ENCODE measurements around the gene PRPF38A.

PRPF38A gene

DNA sequence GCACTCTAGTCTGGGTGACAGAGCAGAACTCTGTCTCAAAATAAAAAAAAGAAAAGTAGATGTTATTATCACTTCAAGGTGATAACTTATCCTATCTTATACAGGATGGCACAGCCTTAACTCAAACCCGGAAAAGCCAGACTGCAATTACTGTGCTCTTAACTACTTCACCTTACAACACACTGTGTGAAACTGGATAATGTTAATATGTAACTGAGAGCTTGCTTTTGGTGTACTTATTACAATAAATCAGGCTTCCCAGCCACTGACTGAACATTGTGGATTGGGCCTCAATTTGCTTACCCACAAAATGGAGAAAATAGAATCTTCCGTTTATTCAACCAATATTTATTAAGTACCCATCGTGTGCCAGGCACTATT is 1.6 kb upstream of the PRPF38A start:
- peak in 1 of 2 experiments; percentile 4 for DNase-seq

DNA sequence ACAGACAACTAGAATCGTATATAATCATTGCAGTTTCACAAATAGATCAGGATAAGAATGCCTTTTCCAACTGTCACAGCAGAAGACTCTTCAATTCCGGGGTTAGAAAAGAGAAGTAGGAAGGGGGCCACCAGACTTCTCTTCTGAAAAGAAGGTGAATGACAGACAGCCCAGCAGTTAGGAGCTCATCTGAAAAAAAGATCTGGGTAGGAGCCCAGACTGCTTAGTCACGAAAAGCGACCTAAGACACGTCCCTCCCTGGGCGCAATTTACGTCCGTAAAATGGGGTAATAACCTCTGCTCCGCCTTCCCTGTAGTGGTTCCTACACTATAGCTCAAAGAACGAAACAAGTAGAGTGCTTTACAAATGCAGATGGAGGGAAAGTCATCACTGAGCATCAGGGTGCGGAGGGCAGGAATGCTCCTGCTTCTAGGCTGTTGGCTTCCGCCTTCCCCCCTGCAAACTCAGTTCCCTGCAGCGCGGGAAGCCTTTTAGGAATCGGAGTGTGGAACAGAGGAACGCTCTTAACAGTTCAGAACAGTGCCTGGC is 761 bp upstream of the PRPF38A start:
- DNase-seq = peak in 1 of 2 experiments; percentile 72

DNA sequence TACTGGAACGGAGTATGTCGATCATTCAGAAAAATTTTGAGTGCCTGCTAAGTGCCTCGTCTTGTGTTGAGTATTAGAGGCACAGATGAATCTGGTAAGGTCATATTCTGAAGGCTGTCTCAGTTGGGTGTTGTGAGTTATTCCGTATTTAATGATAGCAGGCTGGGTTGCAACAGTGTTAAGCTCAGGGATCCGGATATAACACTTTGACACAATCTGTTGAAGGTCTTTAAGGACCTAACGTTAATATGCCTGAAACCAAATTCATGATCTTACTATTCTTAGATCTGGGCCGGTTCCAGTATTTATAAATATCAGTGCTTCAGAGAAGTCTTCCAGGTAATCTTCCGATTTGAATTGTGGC is 555 bp downstream of the PRPF38A start:
- no peak for DNase-seq

DNA sequence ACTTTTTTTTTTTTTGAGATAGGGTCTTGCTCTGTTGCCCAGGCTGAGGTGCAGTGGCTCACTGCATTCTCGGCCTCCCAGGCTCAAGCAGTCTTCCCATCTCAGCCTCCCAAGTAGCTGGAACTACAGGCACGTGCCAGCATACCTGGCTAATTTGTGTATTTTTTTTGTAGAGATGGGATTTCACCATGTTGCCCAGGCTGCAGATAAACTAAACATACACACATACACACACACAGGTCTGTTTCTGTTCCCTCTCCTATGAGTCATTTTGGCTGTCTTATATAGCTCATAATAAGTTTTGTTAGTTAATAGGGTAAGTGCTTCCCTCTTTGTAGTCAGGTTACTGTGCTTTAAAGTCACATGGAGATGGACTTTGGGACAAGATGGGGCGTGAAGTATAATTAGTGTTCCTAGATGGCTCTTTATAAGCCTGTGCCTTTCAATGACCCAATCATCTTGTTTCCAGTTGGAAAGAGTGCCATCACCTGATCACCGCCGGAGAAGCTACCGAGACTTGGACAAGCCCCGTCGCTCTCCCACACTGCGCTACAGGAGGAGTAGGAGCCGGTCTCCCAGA is 9.1 kb downstream of the PRPF38A start:
- peak; percentile 35 to 52 for DNase-seq

DNA sequence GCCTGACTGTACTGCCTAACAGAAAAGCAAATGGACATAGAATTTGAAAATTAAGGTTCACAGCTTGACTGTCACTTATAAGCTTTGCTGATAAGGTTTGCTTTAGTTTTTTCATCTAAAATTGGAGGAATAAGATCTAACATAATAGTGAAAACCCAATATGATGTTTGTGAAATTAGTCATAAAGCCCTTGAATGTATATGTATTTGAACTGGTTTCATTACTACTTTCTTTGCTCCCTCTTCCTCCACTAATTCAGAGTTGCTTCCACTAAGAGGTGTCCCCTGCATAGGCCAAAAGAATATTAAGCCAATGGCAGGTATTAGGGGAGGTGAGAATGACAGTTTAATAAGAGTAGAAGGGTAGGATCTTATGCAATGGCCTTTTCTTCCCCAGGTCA is 10.5 kb downstream of the PRPF38A start:
- no peak for DNase-seq

DNA sequence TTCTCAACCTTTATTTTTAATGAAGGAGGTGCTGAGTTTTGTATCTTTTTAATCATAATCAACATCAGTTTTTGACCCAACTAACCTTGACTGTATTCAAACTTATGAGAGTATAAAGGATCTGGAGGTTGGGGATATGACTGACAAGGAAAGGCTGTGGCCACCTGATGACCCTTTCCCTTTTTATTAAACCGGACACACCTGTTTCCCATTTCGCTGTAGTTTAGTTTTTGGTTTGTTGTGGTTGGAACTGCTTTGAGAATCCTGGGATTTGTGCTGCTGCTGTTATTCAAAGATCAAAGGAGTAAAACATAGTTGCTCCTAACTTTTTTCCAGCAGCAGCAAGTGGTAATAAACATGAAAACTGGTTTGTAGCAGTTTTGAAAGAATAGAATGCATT is 12.4 kb downstream of the PRPF38A start:
- no peak for DNase-seq

DNA sequence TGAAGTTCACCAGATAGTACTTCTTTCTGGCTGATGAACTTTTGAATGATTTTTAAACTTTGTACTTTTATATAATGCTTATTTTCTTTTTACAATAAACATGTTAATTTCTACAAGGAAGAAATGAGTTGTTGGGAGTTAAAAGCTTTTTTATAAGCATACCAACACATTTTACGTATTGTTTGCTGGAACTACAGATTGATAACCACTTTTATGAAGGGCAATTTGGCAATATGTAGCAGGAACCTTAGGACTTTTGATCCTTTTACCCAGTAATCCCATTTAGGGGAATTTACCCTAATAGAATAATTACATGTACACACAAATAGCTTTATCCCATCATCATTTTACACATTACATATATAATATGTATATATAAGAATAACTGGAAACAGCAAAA is 16.3 kb downstream of the PRPF38A start:
- DNase-seq = no peak

DNA sequence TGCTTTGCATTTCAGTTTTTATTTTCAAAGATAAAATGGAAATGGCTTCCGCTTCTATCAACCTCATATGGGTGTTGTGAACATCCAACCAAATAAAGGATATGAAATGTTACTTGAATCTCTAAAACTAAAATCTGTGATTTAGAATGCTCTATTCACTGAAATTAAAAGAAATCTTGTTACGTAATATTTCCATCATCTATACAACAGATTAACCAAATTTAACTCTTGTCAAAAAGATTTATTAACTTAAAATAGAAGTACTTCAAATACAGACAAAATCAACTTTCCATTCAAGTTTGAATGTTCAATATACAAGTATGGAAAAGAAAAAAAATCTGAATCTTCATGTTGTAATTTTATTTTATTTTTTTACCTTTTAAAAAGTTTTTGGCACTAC is 18.7 kb downstream of the PRPF38A start:
- DNase-seq = peak in 1 of 2 experiments; percentile 16

DNA sequence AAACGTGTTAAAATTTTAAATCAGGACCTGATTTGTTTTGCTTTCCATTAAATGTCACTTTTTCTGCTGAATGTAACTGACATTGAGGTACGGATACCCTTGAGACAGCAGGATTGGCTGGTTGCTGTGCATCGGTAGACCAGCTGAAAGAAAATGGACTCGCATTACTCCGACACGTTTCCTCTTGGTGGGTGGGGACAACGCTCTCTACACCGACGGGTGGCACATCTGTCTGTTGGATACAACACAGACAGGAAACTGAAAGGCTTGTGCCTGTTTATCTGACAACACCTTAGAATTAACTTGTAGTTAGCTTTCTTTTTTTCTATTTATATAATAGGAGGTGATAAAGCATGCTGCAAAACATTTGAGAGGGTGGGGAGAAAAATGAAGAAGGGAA is 19.4 kb downstream of the PRPF38A start:
- DNase-seq = no peak

DNA sequence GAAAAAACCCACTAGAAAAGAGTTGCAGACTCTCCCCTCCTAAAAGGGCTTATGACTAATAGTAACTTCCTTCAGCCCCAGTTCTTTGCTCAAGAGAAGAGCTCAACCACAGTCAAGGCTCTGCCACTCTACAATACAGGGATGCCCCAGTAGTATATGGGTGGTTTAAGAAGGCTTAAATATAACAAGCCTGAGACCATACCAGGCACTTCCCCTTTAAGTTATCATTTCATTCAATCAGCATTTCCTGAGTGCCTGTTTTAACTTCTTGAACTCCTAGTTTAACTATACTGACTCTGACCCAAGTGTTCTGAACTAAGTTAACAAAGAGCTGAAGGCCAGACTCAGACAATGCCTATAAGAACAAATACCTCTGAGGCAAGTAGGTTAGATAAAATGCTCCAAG is 19.8 kb downstream of the PRPF38A start:
- DNase-seq = no peak

DNA sequence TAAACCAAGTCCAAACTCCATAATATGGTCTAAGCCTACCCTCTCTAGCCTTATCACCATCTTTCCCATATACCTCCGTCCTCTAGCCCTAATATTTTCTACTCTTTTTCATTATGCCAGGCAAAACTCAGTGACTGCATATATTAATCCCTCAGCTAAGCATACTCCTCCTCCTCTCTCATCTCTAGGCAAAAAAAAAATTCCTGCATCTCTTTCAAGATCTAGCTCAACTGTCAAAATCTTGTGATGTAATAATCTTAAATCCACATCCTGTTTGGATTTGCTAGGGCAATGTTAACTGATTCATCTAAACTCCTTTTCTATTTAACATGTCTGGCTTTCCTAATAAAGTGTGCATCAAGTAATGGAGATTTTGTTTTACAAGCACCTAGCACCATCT is 20.4 kb downstream of the PRPF38A start:
- no peak for DNase-seq

DNA sequence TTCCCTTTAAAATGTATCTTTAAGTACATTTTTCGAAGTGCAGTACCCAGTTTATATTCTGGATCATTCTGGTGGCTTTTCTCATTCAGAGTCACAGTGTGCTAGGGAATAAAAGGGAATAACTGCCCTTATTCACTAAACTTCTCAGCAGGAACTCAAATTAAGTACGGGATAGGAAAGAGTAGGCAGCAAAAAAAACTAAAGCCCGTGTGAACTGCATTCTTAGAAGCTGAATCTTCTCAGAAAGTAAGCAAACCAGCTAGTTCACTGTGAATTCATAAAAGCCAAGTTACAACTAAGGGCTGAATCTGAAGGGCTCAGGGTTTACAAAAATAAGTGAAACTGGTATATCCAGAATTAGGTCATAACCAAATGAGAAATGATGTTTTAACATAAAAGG is 22.0 kb downstream of the PRPF38A start:
- DNase-seq = no peak

DNA sequence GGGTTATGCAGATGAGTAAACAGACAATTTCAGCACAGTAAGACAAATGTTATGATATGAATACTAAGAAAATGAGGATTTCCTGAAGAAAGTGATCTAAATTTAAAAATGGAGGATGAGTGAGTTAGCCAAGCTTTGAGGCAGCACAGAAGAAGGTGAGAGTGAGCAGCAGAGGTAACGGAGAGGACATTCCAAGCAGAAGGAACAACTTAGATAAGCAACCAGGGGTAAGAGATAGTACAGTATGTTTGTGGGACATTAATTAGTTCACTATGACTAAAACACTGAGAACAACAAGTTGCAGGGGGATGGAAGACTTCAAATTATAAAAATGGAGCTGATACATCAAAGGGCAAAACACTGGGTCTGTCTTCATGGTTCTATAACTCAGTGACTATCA is 22.8 kb downstream of the PRPF38A start:
- no peak for DNase-seq

DNA sequence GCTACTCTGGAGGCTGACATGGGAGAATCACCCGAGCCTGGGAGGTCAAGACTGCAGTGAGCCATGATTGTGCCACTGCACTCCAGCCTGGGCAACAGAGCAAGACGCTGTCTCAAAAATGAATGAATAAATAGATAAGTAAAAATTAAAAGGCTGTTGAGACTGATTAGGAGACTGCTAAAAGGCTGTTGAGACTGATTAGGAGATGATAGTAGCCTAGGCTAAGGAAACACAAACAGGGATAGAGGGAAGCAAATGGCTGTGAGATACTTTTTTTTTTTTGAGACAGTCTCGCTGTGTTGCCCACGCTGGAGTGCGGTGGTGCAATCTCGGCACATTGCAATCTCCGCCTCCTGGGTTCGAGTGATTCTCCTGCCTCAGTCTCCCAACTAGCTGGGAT is 28.4 kb downstream of the PRPF38A start:
- DNase-seq = no peak

DNA sequence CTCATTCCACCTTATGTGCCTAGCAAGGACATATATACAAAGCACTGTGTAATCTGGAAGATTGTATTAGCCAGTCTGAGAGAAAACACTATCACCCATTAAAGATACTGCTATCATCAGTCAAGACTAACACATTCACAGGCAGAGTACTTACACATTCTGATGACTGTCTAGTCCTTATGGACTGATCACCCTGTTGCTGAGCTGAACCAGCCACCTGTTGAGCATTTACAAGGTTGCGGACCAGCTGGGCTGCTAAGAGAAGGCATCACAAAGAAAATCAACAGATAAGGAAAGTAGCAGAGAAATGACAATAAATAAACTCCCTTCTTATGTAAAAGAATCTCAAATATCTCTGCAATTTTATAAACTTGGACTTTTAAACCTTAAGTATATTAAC is 30.8 kb downstream of the PRPF38A start:
- DNase-seq = no peak

DNA sequence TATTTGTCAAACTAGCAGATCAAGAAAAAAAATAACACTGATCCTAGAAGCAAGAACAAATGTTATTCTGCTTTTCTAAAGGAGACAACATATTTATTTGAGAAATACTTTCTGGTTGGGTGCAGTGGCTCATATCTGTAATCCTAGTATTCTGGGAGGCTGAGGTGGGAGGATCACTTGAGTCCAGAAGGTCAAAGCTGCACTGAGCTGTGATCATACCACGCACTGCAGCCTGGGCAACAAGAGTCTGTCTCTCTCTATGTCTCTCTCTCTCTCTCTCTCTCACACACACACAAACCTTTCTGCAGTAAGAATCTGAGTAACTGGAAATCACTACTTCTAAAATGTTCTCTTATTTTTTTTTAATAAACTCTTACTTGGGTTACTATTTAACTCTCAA is 31.2 kb downstream of the PRPF38A start:
- DNase-seq = no peak

DNA sequence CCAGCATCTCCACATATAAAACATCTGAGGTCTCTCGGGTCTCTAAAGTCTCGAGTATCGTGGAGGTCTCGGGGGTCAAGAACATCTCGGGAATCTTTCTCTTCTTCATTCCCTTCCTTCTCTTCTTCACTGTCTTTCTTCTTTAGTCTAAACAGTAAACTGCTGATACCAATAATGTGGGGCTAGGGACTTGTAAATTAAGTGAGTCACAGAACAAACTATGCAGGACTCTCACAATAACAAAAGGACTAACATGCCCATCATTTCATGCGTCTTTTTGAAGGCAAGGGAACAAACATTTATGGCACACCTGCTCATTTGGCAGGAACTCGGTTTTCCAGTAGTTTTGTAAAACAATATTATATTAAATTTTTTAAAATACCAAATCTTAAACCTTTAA is 32.4 kb downstream of the PRPF38A start:
- no peak for DNase-seq

DNA sequence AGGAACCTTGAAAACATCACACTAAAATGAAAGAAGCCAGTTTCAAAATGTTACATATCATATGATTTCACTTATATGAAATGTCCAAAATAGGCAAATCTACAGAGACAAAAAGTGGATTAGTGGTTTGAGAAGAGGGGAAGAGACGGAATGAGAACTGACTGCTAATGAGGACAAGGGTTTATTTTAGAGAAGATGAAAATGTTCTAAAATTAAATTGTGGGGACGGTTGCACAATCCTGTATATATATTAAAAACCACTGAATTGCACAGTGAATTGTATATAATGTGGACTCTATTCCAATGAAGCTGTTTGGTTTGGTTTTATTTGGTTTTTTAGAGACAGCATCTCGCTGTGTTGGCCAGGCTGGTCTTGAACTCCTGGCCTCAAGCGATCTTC is 35.6 kb downstream of the PRPF38A start:
- no peak for DNase-seq

DNA sequence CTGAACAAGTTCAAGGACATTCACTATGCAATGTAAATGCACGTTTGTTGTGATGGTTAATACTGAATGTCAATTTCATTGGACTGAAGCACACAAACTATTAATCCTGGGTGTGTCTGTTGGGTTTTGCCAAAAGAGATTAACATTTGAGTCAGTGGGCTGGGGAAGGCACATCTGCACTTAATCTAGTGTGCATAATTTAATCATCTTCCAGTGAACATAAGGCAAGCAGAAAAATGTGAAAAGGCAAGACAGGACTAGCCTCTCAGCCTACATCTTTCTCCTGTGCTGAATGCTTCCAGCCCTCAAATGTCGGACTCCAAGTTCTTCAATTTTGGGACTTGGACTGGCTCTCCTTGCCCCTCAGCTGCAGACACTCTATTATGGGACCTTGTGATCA is 40.1 kb downstream of the PRPF38A start:
- no peak for DNase-seq

DNA sequence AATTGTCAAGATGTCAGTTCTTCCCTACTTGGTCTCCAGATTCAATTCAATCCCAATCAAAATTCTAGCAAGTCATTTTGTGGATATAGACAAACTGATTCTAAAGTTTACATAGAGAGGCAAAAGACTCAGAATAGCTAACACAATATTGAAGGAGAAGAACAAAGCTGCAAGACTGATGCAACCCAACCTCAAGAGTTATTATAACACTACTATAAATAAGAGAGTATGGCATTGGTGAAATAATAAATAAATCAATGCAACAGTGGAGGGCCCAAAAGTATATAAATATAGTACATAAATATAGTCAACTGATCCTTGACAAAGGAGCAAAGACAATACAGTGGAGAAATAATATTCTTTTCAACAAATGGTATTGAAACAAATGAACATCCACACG is 49.7 kb downstream of the PRPF38A start:
- DNase-seq = no peak

DNA sequence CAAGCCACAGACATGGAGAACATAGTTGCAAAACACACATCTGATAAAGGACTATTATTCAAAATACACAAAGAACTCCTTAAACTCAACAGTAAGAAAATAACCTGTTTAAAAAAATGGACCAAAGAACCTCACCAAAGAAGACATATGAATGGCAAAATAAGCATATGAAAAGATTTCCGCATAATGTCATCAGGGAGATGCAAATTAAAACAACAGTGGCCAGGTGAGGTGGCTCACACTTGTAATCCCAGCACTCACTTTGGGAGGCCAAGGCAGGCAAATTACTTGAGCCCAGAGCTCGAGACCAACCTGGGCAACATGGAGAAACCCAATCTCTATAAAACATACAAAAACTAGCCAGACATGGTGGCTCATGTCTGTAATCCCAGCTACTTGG is 50.4 kb downstream of the PRPF38A start:
- DNase-seq = peak in 1 of 2 experiments; percentile 0

DNA sequence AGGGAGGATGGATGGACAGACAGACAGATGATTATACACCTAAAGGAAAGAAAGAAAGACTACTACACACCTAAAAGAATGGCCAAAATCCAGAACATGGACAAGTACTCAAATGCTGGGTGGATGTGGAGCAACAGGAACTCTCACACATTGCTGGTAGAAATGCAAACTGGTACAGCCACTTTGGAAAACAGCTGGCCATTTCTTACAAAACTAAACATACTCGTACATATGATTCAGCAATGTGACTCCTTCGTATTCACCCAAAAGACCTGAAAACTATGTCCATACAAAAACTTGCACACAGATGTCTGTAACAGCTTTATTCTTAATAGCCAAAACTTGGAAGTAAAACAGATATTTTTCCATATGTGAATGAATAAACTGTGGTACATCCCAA is 51.3 kb downstream of the PRPF38A start:
- no peak for DNase-seq

DNA sequence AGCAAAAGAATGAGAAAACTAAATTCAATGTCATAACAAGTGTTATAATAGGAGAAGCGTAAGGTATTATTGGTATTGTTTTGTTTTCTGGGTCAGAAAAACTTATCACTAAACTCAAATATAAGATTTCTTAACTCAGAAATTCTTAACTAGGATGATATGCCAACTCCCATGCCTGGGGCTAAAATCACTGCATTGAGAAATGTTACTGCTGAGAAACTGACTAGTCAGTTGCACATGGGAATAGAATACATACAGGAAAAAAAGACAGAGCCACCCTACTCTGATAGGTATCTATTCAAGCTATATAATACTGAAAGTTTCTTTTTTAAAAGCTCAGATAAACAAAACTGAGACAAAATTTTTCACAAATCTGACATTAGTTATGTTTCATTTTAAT is 56.3 kb downstream of the PRPF38A start:
- no peak for DNase-seq

DNA sequence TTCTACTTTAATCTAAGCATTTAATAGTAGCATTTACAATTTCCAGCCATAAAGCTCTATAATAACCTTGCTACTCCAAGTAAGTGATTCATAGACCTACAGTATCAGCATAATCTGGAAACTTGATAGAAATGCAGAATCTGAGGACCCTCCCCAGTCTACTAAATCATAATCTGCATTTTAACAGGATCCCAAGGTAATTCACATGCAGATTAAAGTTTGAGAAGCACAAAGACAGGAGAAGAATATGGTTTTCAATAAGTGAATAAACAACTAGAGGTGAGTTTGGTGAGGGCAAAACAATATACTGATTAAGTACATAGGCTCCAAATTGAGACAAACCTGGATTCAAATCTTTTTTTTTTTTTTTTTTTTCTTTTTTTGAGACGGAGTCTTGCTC is 57.4 kb downstream of the PRPF38A start:
- no peak for DNase-seq

DNA sequence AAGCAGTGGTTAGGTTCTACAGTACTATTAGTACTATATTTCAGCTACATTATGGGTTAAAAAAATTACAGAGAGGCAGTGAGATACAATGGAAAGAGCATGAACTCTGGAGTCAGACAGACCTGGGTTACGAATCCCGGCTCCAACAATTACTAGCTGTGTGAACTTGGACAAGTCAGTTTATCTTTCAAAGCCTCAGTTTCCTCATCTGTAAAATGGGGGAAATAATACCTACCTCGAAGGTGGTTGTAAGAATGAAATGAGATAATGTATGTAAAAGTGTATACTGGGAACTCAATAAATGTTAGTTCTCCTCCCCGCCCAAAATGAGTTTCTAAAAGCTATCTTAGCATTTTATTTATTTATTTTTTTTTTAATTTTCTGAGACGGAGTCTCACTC is 59.5 kb downstream of the PRPF38A start:
- DNase-seq = no peak

DNA sequence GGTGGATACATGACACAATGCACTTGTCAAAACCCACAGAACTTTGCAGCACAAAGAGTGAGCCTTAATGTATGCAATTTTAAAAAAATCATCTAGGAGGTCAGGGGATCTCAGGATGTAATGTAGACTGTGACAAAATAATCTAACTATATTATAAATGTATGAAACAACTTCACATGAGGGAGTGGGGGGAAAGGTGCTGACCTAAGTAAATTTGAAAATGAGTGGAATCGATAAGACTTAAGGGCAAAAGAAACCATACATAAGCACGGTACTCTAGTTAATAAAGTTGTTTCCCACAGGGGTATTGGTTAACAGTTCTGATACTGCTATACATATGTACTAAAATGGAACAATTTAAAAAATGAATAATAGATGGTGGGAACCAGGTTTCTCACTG is 64.7 kb downstream of the PRPF38A start:
- no peak for DNase-seq
